Panc1 (cell line): ENCODE measurements around the gene C2CD2L. TPM values are rescaled to one million over a fixed set of nuclear protein-coding genes. Genes with fewer than 3 reads are reported as not detected.

Experiments
- ATAC-seq: fragments of 200-7000 bp; cut with Tn5 transposase; 2 replicates; pipeline ENCODE4 v1.9.1; 2020; ENCODE audit warnings: mild to moderate bottlenecking, moderate library complexity
- BruUV-seq: library from RNA; stranded (reverse); fragments of 400-500 nt; replicated peaks from 2 replicates; lab custom pipeline; 2021; lab: Mats Ljungman, UMichigan
- CTCF ChIA-PET: fragments of 300-600 bp; sonication (Branson Sonifier 250); formaldehyde crosslinking; loops from one replicate; lab custom pipeline; 2022; ENCODE audit warnings: antibody characterized with exemption; lab: Charles Lee
- POLR2A ChIA-PET: fragments of 300-600 bp; sonication (Branson Sonifier 250); formaldehyde crosslinking; loops from one replicate; lab custom pipeline; 2022; ENCODE audit warnings: antibody characterized with exemption; lab: Charles Lee
- DNase-seq: peaks from one replicate; pipeline ENCODE4 v3.0.0-alpha.2; 2010; ENCODE audit warnings: low read depth, low spot score
- H3K27ac ChIP-seq: 2 replicates; pipeline ENCODE4 v1.5.1; 2011; ENCODE audit warnings: mild to moderate bottlenecking, low read length, inconsistent platforms
- H3K27me3 ChIP-seq: fragments of 200-500 bp; sonication (Bioruptor generic); 2 replicates; pipeline ENCODE4 v1.6.0; 2014; ENCODE audit warnings: low read length, inconsistent platforms; ENCODE audit not compliant: control insufficient read depth, insufficient read depth
- H3K36me3 ChIP-seq: fragments of 200-500 bp; sonication (Bioruptor generic); 2 replicates; pipeline ENCODE4 v1.5.1; 2014; ENCODE audit warnings: inconsistent platforms, mild to moderate bottlenecking, low read length, moderate library complexity; ENCODE audit not compliant: control insufficient read depth, insufficient read depth
- H3K4me1 ChIP-seq: 2 replicates; pipeline ENCODE4 v1.5.1; 2011; ENCODE audit warnings: inconsistent platforms, mild to moderate bottlenecking, low read length, moderate library complexity; ENCODE audit not compliant: control insufficient read depth, insufficient read depth
- H3K4me3 ChIP-seq, 2 experiments: 2 replicates each; pipeline ENCODE4 v1.5.1; 2011 to 2012; ENCODE audit warnings: low read depth in 2 of 2, low read length in 2 of 2, mild to moderate bottlenecking in 2 of 2, inconsistent platforms in 1 of 2, moderate library complexity in 1 of 2
- H3K9me3 ChIP-seq: fragments of 200-500 bp; sonication (Bioruptor generic); 2 replicates; pipeline ENCODE4 v1.5.1; 2014; ENCODE audit warnings: low read depth, mild to moderate bottlenecking, inconsistent platforms, low read length, moderate library complexity; ENCODE audit not compliant: control insufficient read depth, insufficient read depth
- CTCF ChIP-seq: fragments of 450-650 bp; IDR thresholded peaks from 2 replicates; pipeline ENCODE4 v1.5.1; 2017; ENCODE audit warnings: mild to moderate bottlenecking
- POLR2AphosphoS5 ChIP-seq: IDR thresholded peaks from 2 replicates; pipeline ENCODE4 v1.6.1; 2012; ENCODE audit warnings: mild to moderate bottlenecking, low read depth, low read length, moderate library complexity
- REST ChIP-seq, 2 experiments: IDR thresholded peaks; 2 replicates each; pipeline ENCODE4 v1.6.1; 2011 to 2012; ENCODE audit warnings: low read depth in 2 of 2, control low read depth in 1 of 2, low read length in 1 of 2, mild to moderate bottlenecking in 1 of 2, moderate library complexity in 1 of 2; ENCODE audit not compliant: insufficient read depth in 1 of 2
- SIN3A ChIP-seq: IDR thresholded peaks from 2 replicates; pipeline ENCODE4 v1.6.1; 2012; ENCODE audit warnings: low read depth, mild to moderate bottlenecking, low read length, moderate library complexity, borderline replicate concordance; ENCODE audit not compliant: insufficient read depth
- TCF7L2 ChIP-seq: IDR thresholded peaks from 2 replicates; pipeline ENCODE4 v1.6.1; 2011; ENCODE audit warnings: mild to moderate bottlenecking, low read depth, low read length, inconsistent platforms
- in situ Hi-C: cut with HindIII; loops from 2 replicates; pipeline ENCODE4 v1.10.0; 2016; ENCODE audit warnings: low sequenced_read_pairs, low pct_unique_long_range_greater_than_20kb
- intact Hi-C: fragments of 100-400 bp; cut with micrococcal nuclease; formaldehyde crosslinking; loops from one replicate; pipeline ENCODE4 v1.10.0; 2022; ENCODE audit not compliant: unreplicated experiment
- total RNA-seq: library from RNA; stranded (reverse); gene quantifications from one replicate; pipeline ENCODE4 v1.2.1, GENCODE V29; 2021; ENCODE audit not compliant: unreplicated experiment

Gene C2CD2L
- total RNA-seq, 1 experiment from 2014 or later, result 10.1 TPM

GRCh38 chr11:119156496-119156895 is 49.4 kb downstream of the C2CD2L start:
- no peaks in the 10 kb centered on the region for H3K4me1 ChIP-seq
- no peaks in the 10 kb centered on the region for H3K27me3 ChIP-seq
- BruUV-seq, result no TSS peak
- TF ChIP-seq POLR2AphosphoS5 (no peak), SIN3A (no peak), TCF7L2 (no peak), CTCF (no peak), REST (IDR thresholded peaks at IDR 0.05; ENCODE audit: insufficient read depth in 1 of 2, low read depth in 2 of 2, low read length in 1 of 2) (no peak)
- no peak for ATAC-seq
- POLR2A ChIA-PET, result no interaction called here
- no peaks in the 10 kb centered on the region for H3K9me3 ChIP-seq
- H3K4me3 ChIP-seq, result no peak overlapping the region
- in situ Hi-C loops (no loop called here), intact Hi-C loops (no loop called here)
- no peak overlapping the region for H3K27ac ChIP-seq
- no peaks in the 10 kb centered on the region for H3K36me3 ChIP-seq
- CTCF ChIA-PET, result interaction anchor here (1.4 kb wide), 1 partner anchor 40 kb away, joined by 3 read pairs; no protein-coding TSS in a partner anchor
- DNase-seq, result no peak

GRCh38 chr11:119157063-119157462 is 49.9 kb downstream of the C2CD2L start:
- no TSS peak for BruUV-seq
- H3K9me3 ChIP-seq, result no peaks in the 10 kb centered on the region
- ATAC-seq, result no peak
- intact Hi-C loops (no loop called here), in situ Hi-C loops (no loop called here)
- H3K4me3 ChIP-seq, result no peak overlapping the region
- H3K36me3 ChIP-seq, result no peaks in the 10 kb centered on the region
- H3K4me1 ChIP-seq, result no peaks in the 10 kb centered on the region
- no peaks in the 10 kb centered on the region for H3K27me3 ChIP-seq
- ChIA-PET POLR2A (no interaction called here), CTCF (interaction anchor here (0.5 to 1.4 kb wide), 2 partner anchors 39 to 141 kb away, joined by 3 to 6 read pairs; no protein-coding TSS in a partner anchor)
- DNase-seq, result no peak
- no peak overlapping the region for H3K27ac ChIP-seq
- no peak for TF ChIP-seq POLR2AphosphoS5
- TF ChIP-seq SIN3A, result no peak
- no peak for TF ChIP-seq REST (IDR thresholded peaks at IDR 0.05; ENCODE audit: insufficient read depth in 1 of 2, low read depth in 2 of 2, low read length in 1 of 2)
